ENCODE results near the gene COL4A3.

COL4A3 gene

GRCh38 chr2:227292314-227292713 lies 127.9 kb downstream of the COL4A3 start:
- H3K27me3 ChIP-seq (ENCODE audit: control insufficient read depth in 1 of 2, insufficient read depth in 1 of 2, low read length in 2 of 2), result no peaks in the 10 kb centered on the region
- H2BK12ac ChIP-seq (ENCODE audit: low read length in 2 of 2), result no peak overlapping the region
- H3K4me2 ChIP-seq (ENCODE audit: low read length, poor library complexity, severe bottlenecking), result no peak overlapping the region
- no peaks in the 10 kb centered on the region for H3K9me3 ChIP-seq (ENCODE audit: control insufficient read depth, low read length)
- no peak overlapping the region for H2BK120ac ChIP-seq (ENCODE audit: low read depth, low read length)
- H3K18ac ChIP-seq (ENCODE audit: low read depth in 1 of 2, low read length in 2 of 2), result no peak overlapping the region
- H2AK5ac ChIP-seq (ENCODE audit: low read length, severe bottlenecking), result no peak overlapping the region
- no peaks in the 10 kb centered on the region for H3K79me1 ChIP-seq (replicated peaks; ENCODE audit: low read length, poor library complexity, severe bottlenecking)
- H4K91ac ChIP-seq (ENCODE audit: low read length), result no peak overlapping the region
- H3K36me3 ChIP-seq (ENCODE audit: control insufficient read depth in 1 of 2, insufficient read depth in 2 of 2, low read depth in 1 of 2, low read length in 2 of 2), result no peaks in the 10 kb centered on the region
- H2BK5ac ChIP-seq (ENCODE audit: low read depth, low read length, poor library complexity, severe bottlenecking), result no peak overlapping the region
- no peak overlapping the region for H2BK15ac ChIP-seq (ENCODE audit: low read depth, poor library complexity, severe bottlenecking)
- H3K4me3 ChIP-seq (ENCODE audit: insufficient read depth in 1 of 2, low read depth in 1 of 2, low read length in 2 of 2), result no peak overlapping the region
- no peak overlapping the region for H3K4ac ChIP-seq (ENCODE audit: low read depth in 1 of 2, low read length in 2 of 2)
- no peak overlapping the region for H3K27ac ChIP-seq (ENCODE audit: low read length, poor library complexity, severe bottlenecking)
- WGBS, result 67% methylated on average over 1 of the region's 3 CpGs
- no peak overlapping the region for H3K14ac ChIP-seq (ENCODE audit: low read length in 2 of 2)
- H3K4me1 ChIP-seq (ENCODE audit: control insufficient read depth, insufficient read depth, low read depth, low read length), result no peaks in the 10 kb centered on the region
- H3K23ac ChIP-seq (ENCODE audit: low read length in 2 of 2), result no peak overlapping the region
- no peak overlapping the region for H3K9ac ChIP-seq (ENCODE audit: low read length)
- no peak for DNase-seq
- no peak overlapping the region for H4K8ac ChIP-seq (ENCODE audit: low read length)
- H2AFZ ChIP-seq (ENCODE audit: low read depth, low read length), result no peak overlapping the region

- Histone ChIP-seq H2BK15ac (ENCODE audit: low read depth, poor library complexity, severe bottlenecking) (no peak overlapping the region), H2BK12ac (ENCODE audit: low read length in 2 of 2) (no peak overlapping the region), H2BK5ac (ENCODE audit: low read depth, low read length, poor library complexity, severe bottlenecking) (no peak overlapping the region), H3K4me3 (ENCODE audit: insufficient read depth in 1 of 2, low read depth in 1 of 2, low read length in 2 of 2) (no peak overlapping the region), H2AFZ (ENCODE audit: low read depth, low read length) (no peak overlapping the region), H3K23ac (ENCODE audit: low read length in 2 of 2) (no peak overlapping the region), H4K8ac (ENCODE audit: low read length) (no peak overlapping the region), H3K9ac (ENCODE audit: low read length) (no peak overlapping the region), H3K79me1 (replicated peaks; ENCODE audit: low read length, poor library complexity, severe bottlenecking) (no peaks in the 10 kb centered on the region), H3K27me3 (ENCODE audit: control insufficient read depth in 1 of 2, insufficient read depth in 1 of 2, low read length in 2 of 2) (no peaks in the 10 kb centered on the region), H3K36me3 (ENCODE audit: control insufficient read depth in 1 of 2, insufficient read depth in 2 of 2, low read depth in 1 of 2, low read length in 2 of 2) (no peaks in the 10 kb centered on the region), H2AK5ac (ENCODE audit: low read length, severe bottlenecking) (no peak overlapping the region), H3K27ac (ENCODE audit: low read length, poor library complexity, severe bottlenecking) (no peak overlapping the region), H3K9me3 (ENCODE audit: control insufficient read depth, low read length) (no peaks in the 10 kb centered on the region), H3K14ac (ENCODE audit: low read length in 2 of 2) (no peak overlapping the region), H3K18ac (ENCODE audit: low read depth in 1 of 2, low read length in 2 of 2) (no peak overlapping the region), H3K4me2 (ENCODE audit: low read length, poor library complexity, severe bottlenecking) (no peak overlapping the region), H4K91ac (ENCODE audit: low read length) (no peak overlapping the region), H3K4ac (ENCODE audit: low read depth in 1 of 2, low read length in 2 of 2) (no peak overlapping the region), H3K4me1 (ENCODE audit: control insufficient read depth, insufficient read depth, low read depth, low read length) (no peaks in the 10 kb centered on the region), H2BK120ac (ENCODE audit: low read depth, low read length) (no peak overlapping the region)
- WGBS, result 98% methylated on average over 4 of the region's 4 CpGs
- DNase-seq, result no peak
Measured at GRCh38 chr2:227293531-227293930, 129.1 kb downstream of the COL4A3 start.

- Histone ChIP-seq H3K4me1 (ENCODE audit: control insufficient read depth, insufficient read depth, low read depth, low read length) (no peaks in the 10 kb centered on the region), H3K4me3 (ENCODE audit: insufficient read depth in 1 of 2, low read depth in 1 of 2, low read length in 2 of 2) (no peak overlapping the region), H4K91ac (ENCODE audit: low read length) (no peak overlapping the region), H3K14ac (ENCODE audit: low read length in 2 of 2) (no peak overlapping the region), H2BK15ac (ENCODE audit: low read depth, poor library complexity, severe bottlenecking) (no peak overlapping the region), H3K9me3 (ENCODE audit: control insufficient read depth, low read length) (no peaks in the 10 kb centered on the region), H3K18ac (ENCODE audit: low read depth in 1 of 2, low read length in 2 of 2) (no peak overlapping the region), H2AFZ (ENCODE audit: low read depth, low read length) (no peak overlapping the region), H3K27me3 (ENCODE audit: control insufficient read depth in 1 of 2, insufficient read depth in 1 of 2, low read length in 2 of 2) (no peaks in the 10 kb centered on the region), H3K4me2 (ENCODE audit: low read length, poor library complexity, severe bottlenecking) (no peak overlapping the region), H2BK12ac (ENCODE audit: low read length in 2 of 2) (no peak overlapping the region), H2BK120ac (ENCODE audit: low read depth, low read length) (no peak overlapping the region), H3K9ac (ENCODE audit: low read length) (no peak overlapping the region), H3K4ac (ENCODE audit: low read depth in 1 of 2, low read length in 2 of 2) (no peak overlapping the region), H3K36me3 (ENCODE audit: control insufficient read depth in 1 of 2, insufficient read depth in 2 of 2, low read depth in 1 of 2, low read length in 2 of 2) (no peaks in the 10 kb centered on the region), H2AK5ac (ENCODE audit: low read length, severe bottlenecking) (no peak overlapping the region), H2BK5ac (ENCODE audit: low read depth, low read length, poor library complexity, severe bottlenecking) (no peak overlapping the region), H3K79me1 (replicated peaks; ENCODE audit: low read length, poor library complexity, severe bottlenecking) (no peaks in the 10 kb centered on the region), H3K27ac (ENCODE audit: low read length, poor library complexity, severe bottlenecking) (no peak overlapping the region), H3K23ac (ENCODE audit: low read length in 2 of 2) (no peak overlapping the region), H4K8ac (ENCODE audit: low read length) (no peak overlapping the region)
- WGBS, result 96% methylated on average over 4 of the region's 4 CpGs
- no peak for DNase-seq
Measured at GRCh38 chr2:227295806-227296205, 131.4 kb downstream of the COL4A3 start.

GRCh38 chr2:227296671-227297405 lies 132.4 kb downstream of the COL4A3 start:
- H3K9ac ChIP-seq (ENCODE audit: low read length), result no peak overlapping the region
- H2BK5ac ChIP-seq (ENCODE audit: low read depth, low read length, poor library complexity, severe bottlenecking), result no peak overlapping the region
- no peak overlapping the region for H2BK12ac ChIP-seq (ENCODE audit: low read length in 2 of 2)
- H3K27ac ChIP-seq (ENCODE audit: low read length, poor library complexity, severe bottlenecking), result no peak overlapping the region
- H2BK15ac ChIP-seq (ENCODE audit: low read depth, poor library complexity, severe bottlenecking), result no peak overlapping the region
- H4K8ac ChIP-seq (ENCODE audit: low read length), result no peak overlapping the region
- H3K4me1 ChIP-seq (ENCODE audit: control insufficient read depth, insufficient read depth, low read depth, low read length), result no peaks in the 10 kb centered on the region
- no peak overlapping the region for H3K4me3 ChIP-seq (ENCODE audit: insufficient read depth in 1 of 2, low read depth in 1 of 2, low read length in 2 of 2)
- H2AK5ac ChIP-seq (ENCODE audit: low read length, severe bottlenecking), result no peak overlapping the region
- no peak overlapping the region for H3K14ac ChIP-seq (ENCODE audit: low read length in 2 of 2)
- no peak overlapping the region for H2AFZ ChIP-seq (ENCODE audit: low read depth, low read length)
- no peak overlapping the region for H3K23ac ChIP-seq (ENCODE audit: low read length in 2 of 2)
- no peak overlapping the region for H3K4ac ChIP-seq (ENCODE audit: low read depth in 1 of 2, low read length in 2 of 2)
- no CpG with 5 or more reads among the region's 3 CpGs for WGBS
- no peaks in the 10 kb centered on the region for H3K9me3 ChIP-seq (ENCODE audit: control insufficient read depth, low read length)
- no peaks in the 10 kb centered on the region for H3K27me3 ChIP-seq (ENCODE audit: control insufficient read depth in 1 of 2, insufficient read depth in 1 of 2, low read length in 2 of 2)
- H3K79me1 ChIP-seq (replicated peaks; ENCODE audit: low read length, poor library complexity, severe bottlenecking), result no peaks in the 10 kb centered on the region
- no peak overlapping the region for H4K91ac ChIP-seq (ENCODE audit: low read length)
- no peak overlapping the region for H2BK120ac ChIP-seq (ENCODE audit: low read depth, low read length)
- no peak for DNase-seq
- H3K36me3 ChIP-seq (ENCODE audit: control insufficient read depth in 1 of 2, insufficient read depth in 2 of 2, low read depth in 1 of 2, low read length in 2 of 2), result no peaks in the 10 kb centered on the region
- H3K4me2 ChIP-seq (ENCODE audit: low read length, poor library complexity, severe bottlenecking), result no peak overlapping the region
- no peak overlapping the region for H3K18ac ChIP-seq (ENCODE audit: low read depth in 1 of 2, low read length in 2 of 2)

All from mesenchymal stem cell (in vitro differentiated cells and primary cell).